DND-41 (cell line): ENCODE measurements around the gene TMEM9.

Experiments
- ATAC-seq: fragments of 200-7000 bp; cut with Tn5 transposase; 3 replicates; pipeline ENCODE4 v1.9.1; 2021; ENCODE audit warnings: low read depth; ENCODE audit not compliant: insufficient read depth
- DNase-seq: peaks from one replicate; pipeline ENCODE4 v3.0.0-alpha.2; 2020
- H2AFZ ChIP-seq: 2 replicates; pipeline ENCODE4 v1.6.0; 2012; ENCODE audit warnings: low read depth, low read length
- H3K27ac ChIP-seq: 2 replicates; pipeline ENCODE4 v1.5.1; 2012; ENCODE audit warnings: low read length, inconsistent platforms
- H3K27me3 ChIP-seq: fragments of 200-600 bp; sonication (generic); 2 replicates; pipeline ENCODE4 v1.6.0; 2012; ENCODE audit warnings: low read length, mild to moderate bottlenecking, inconsistent platforms; ENCODE audit not compliant: insufficient read depth, poor library complexity
- H3K36me3 ChIP-seq: 2 replicates; pipeline ENCODE4 v1.5.1; 2012; ENCODE audit warnings: low read length, inconsistent platforms; ENCODE audit not compliant: insufficient read depth
- H3K4me1 ChIP-seq: 2 replicates; pipeline ENCODE4 v1.5.1; 2012; ENCODE audit warnings: mild to moderate bottlenecking, low read length; ENCODE audit not compliant: insufficient read depth
- H3K4me2 ChIP-seq: 2 replicates; pipeline ENCODE4 v1.6.0; 2012; ENCODE audit warnings: mild to moderate bottlenecking, moderate library complexity, low read length, inconsistent platforms; ENCODE audit not compliant: insufficient read depth
- H3K4me3 ChIP-seq, 2 experiments: fragments of 200-600 bp in 1 of 2; shearing (Covaris generic) in 1 of 2; 2 replicates each; pipeline ENCODE4 v1.5.1; 2012 to 2016; ENCODE audit warnings: inconsistent platforms in 2 of 2, low read length in 2 of 2, mild to moderate bottlenecking in 2 of 2, low read depth in 1 of 2, moderate library complexity in 1 of 2
- H3K79me2 ChIP-seq: 2 replicates; pipeline ENCODE4 v1.6.0; 2012; ENCODE audit warnings: low read length, inconsistent platforms; ENCODE audit not compliant: insufficient read depth
- H3K9ac ChIP-seq: 2 replicates; pipeline ENCODE4 v1.6.0; 2012; ENCODE audit warnings: low read depth, mild to moderate bottlenecking, inconsistent platforms, low read length, moderate library complexity
- H3K9me3 ChIP-seq: 2 replicates; pipeline ENCODE4 v1.5.1; 2012; ENCODE audit warnings: low read length, moderate library complexity, mild to moderate bottlenecking, inconsistent platforms; ENCODE audit not compliant: insufficient read depth, severe bottlenecking
- H4K20me1 ChIP-seq: 2 replicates; pipeline ENCODE4 v1.6.0; 2012; ENCODE audit warnings: low read length; ENCODE audit not compliant: insufficient read depth
- CTCF ChIP-seq: IDR thresholded peaks from 2 replicates; pipeline ENCODE4 v1.5.1; 2012; ENCODE audit warnings: borderline replicate concordance, low read length, moderate library complexity, mild to moderate bottlenecking; ENCODE audit not compliant: poor library complexity, severe bottlenecking; ENCODE audit errors: extremely low read depth
- EZH2 ChIP-seq: IDR thresholded peaks from 3 replicates; pipeline ENCODE4 v1.6.1; 2012; ENCODE audit warnings: borderline replicate concordance, low read depth, mild to moderate bottlenecking, moderate library complexity, low read length, inconsistent platforms; ENCODE audit not compliant: severe bottlenecking

TMEM9 gene

DNA sequence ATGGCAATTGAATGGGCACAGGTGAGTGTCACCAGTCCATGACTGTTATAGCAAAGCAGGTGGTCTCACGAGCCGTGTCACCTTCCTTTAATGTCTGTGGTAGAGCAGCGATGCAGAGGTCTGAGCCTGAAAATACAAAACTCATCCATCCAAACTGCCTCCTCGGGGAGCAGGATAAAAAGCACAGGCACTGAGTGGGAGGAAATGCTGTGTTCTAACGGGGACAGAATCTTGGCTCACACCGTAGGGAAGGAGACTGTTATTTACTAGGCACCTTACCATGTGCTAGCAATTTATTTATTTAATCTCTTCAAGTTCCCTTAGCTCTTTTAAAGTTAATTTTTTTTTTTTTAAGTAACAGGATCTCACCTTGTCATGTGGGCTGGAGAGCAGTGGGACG, 28.5 kb downstream of the TMEM9 start:
- Histone ChIP-seq H3K4me2 (no peak overlapping the region), H3K36me3 (no peaks in the 10 kb centered on the region), H2AFZ (no peak overlapping the region), H3K9me3 (no peaks in the 10 kb centered on the region), H4K20me1 (no peaks in the 10 kb centered on the region; the same call in 1 of the 2 replicates), H3K4me1 (no peaks in the 10 kb centered on the region), H3K27ac (no peak overlapping the region), H3K4me3 (no peak overlapping the region), H3K9ac (no peak overlapping the region), H3K27me3 (peaks cover 14% of the 10 kb centered on the region), H3K79me2 (no peaks in the 10 kb centered on the region)
- no peak for ATAC-seq
- TF ChIP-seq CTCF (no peak), EZH2 (no peak)
- no peak for DNase-seq

- ATAC-seq (no peak), DNase-seq (no peak)
- Histone ChIP-seq H3K4me1 (peaks cover 6% of the 10 kb centered on the region), H3K4me3 (no peak overlapping the region), H2AFZ (no peak overlapping the region), H3K79me2 (no peaks in the 10 kb centered on the region), H3K9ac (no peak overlapping the region), H4K20me1 (no peaks in the 10 kb centered on the region; the same call in 1 of the 2 replicates), H3K27ac (no peak overlapping the region), H3K4me2 (no peak overlapping the region), H3K9me3 (no peaks in the 10 kb centered on the region), H3K36me3 (no peaks in the 10 kb centered on the region), H3K27me3 (peaks cover 14% of the 10 kb centered on the region)
- TF ChIP-seq EZH2, result no peak
- TF ChIP-seq CTCF, result no peak
Measured at GRCh38 chr1:201125019-201125418, 29.3 kb downstream of the TMEM9 start.

GRCh38 chr1:201123866-201124265, 30.4 kb downstream of the TMEM9 start:
- TF ChIP-seq EZH2 (no peak), CTCF (no peak)
- no peak overlapping the region for H3K9ac ChIP-seq
- H3K27ac ChIP-seq, result no peak overlapping the region
- no peaks in the 10 kb centered on the region; the same call in 1 of the 2 replicates for H4K20me1 ChIP-seq
- H3K9me3 ChIP-seq, result no peaks in the 10 kb centered on the region
- no peak overlapping the region for H3K4me3 ChIP-seq
- no peak for DNase-seq
- H3K4me1 ChIP-seq, result peaks cover 14% of the 10 kb centered on the region
- H3K4me2 ChIP-seq, result no peak overlapping the region
- no peaks in the 10 kb centered on the region for H3K36me3 ChIP-seq
- peaks cover 14% of the 10 kb centered on the region for H3K27me3 ChIP-seq
- no peak overlapping the region for H2AFZ ChIP-seq
- H3K79me2 ChIP-seq, result no peaks in the 10 kb centered on the region
- ATAC-seq, result no peak

GRCh38 chr1:201122321-201122957, 31.8 kb downstream of the TMEM9 start:
- Histone ChIP-seq H3K4me3 (no peak overlapping the region), H3K9me3 (no peaks in the 10 kb centered on the region), H3K79me2 (no peaks in the 10 kb centered on the region), H3K27me3 (peaks cover 14% of the 10 kb centered on the region), H3K27ac (no peak overlapping the region), H3K36me3 (no peaks in the 10 kb centered on the region), H2AFZ (no peak overlapping the region), H3K9ac (no peak overlapping the region), H3K4me2 (no peak overlapping the region), H4K20me1 (no peaks in the 10 kb centered on the region; the same call in 1 of the 2 replicates), H3K4me1 (peaks cover 14% of the 10 kb centered on the region)
- no peak for DNase-seq
- TF ChIP-seq CTCF, result no peak
- no peak for TF ChIP-seq EZH2
- no peak for ATAC-seq
